ENCODE data around the gene ITIH2.
"Not testable (repeated sequence)": the region's sequence is repeated elsewhere in the genome, so short reads cannot be mapped to it uniquely, and the experiment has no call there.

DNA sequence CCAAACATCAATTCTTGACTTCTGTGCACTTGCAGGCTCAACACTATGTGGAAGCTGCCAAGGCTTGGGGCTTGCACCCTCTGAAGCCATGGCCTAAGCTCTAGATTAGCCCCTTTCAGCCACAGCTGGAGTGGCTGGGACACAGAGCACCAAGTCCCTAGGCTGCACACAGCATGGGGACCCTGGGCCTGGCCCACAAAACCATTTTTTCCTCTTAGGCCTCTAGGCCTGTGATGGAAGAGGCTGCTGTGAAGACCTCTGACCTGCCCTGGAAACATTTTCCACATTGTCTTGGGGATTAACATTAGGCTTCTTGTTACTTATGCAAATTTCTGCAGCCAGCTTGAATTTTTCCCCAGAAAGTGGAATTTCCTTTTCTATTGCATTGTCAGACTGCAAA is 10.7 kb upstream of the ITIH2 start:
- TF ChIP-seq, protein P1, sequence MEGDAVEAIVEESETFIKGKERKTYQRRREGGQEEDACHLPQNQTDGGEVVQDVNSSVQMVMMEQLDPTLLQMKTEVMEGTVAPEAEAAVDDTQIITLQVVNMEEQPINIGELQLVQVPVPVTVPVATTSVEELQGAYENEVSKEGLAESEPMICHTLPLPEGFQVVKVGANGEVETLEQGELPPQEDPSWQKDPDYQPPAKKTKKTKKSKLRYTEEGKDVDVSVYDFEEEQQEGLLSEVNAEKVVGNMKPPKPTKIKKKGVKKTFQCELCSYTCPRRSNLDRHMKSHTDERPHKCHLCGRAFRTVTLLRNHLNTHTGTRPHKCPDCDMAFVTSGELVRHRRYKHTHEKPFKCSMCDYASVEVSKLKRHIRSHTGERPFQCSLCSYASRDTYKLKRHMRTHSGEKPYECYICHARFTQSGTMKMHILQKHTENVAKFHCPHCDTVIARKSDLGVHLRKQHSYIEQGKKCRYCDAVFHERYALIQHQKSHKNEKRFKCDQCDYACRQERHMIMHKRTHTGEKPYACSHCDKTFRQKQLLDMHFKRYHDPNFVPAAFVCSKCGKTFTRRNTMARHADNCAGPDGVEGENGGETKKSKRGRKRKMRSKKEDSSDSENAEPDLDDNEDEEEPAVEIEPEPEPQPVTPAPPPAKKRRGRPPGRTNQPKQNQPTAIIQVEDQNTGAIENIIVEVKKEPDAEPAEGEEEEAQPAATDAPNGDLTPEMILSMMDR (IDR thresholded peaks at IDR 0.05) = not testable (repeated sequence)
- not testable (repeated sequence) for TF ChIP-seq EP300, POLR2AphosphoS5, POLR2A (IDR thresholded peaks at IDR 0.05)

Measured in sigmoid colon (tissue), 4 donors.